GM11168 (cell line): ENCODE data around the gene NTRK2.

Source experiments
- in situ Hi-C: fragments of 300-500 bp; cut with MboI; formaldehyde crosslinking; loops from one replicate; pipeline ENCODE4 v1.12.0; 2022; ENCODE audit warnings: low sequenced_read_pairs; ENCODE audit not compliant: unreplicated experiment

Gene NTRK2

GRCh38 chr9:84950879-84951811 lies 281.6 kb downstream of the NTRK2 start:
- in situ Hi-C loops: loop anchor here (25.0 kb wide), 2 partner anchors 264 to 539 kb away; no protein-coding TSS in a partner anchor

DNA sequence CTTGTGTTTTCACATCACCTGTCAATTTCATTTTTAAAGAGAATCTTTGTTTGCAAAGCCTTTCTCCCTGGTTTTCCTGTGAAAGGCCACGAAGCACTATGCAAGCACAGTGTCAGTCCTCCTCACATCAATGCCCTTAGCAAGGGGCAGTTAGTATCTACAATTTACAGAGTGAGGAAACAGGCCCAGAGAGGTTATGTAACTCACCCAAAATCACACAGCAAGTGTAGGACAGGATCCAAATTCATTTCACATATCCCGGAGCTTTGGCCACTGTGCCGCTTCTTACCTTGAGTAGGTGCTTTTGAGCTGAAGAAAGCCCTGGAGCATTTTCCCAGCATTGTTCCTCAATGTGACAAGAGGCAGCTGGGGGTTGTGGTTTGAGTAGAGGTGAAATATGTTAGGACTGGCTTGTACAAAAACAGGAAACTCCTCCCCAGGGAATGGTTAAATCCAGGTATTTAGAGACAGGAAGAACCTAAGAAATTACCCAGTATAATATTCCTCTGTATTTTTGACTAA lies 283.8 kb downstream of the NTRK2 start:
- in situ Hi-C loops: loop anchor here (25.0 kb wide), 2 partner anchors 266 to 541 kb away; no protein-coding TSS in a partner anchor

GRCh38 chr9:84953797-84954705 lies 284.5 kb downstream of the NTRK2 start:
- in situ Hi-C loops: loop anchor here (25.0 kb wide), 2 partner anchors 267 to 542 kb away; no protein-coding TSS in a partner anchor

GRCh38 chr9:84955155-84955554 lies 285.6 kb downstream of the NTRK2 start:
- in situ Hi-C loops: loop anchor here (25.0 kb wide), 2 partner anchors 268 to 543 kb away; no protein-coding TSS in a partner anchor

GRCh38 chr9:84955971-84956370 lies 286.4 kb downstream of the NTRK2 start:
- in situ Hi-C loops: loop anchor here (25.0 kb wide), 2 partner anchors 269 to 544 kb away; no protein-coding TSS in a partner anchor

- in situ Hi-C loops: loop anchor here (25.0 kb wide), 2 partner anchors 272 to 547 kb away; no protein-coding TSS in a partner anchor
Measured at GRCh38 chr9:84959339-84959738, 289.8 kb downstream of the NTRK2 start.

DNA sequence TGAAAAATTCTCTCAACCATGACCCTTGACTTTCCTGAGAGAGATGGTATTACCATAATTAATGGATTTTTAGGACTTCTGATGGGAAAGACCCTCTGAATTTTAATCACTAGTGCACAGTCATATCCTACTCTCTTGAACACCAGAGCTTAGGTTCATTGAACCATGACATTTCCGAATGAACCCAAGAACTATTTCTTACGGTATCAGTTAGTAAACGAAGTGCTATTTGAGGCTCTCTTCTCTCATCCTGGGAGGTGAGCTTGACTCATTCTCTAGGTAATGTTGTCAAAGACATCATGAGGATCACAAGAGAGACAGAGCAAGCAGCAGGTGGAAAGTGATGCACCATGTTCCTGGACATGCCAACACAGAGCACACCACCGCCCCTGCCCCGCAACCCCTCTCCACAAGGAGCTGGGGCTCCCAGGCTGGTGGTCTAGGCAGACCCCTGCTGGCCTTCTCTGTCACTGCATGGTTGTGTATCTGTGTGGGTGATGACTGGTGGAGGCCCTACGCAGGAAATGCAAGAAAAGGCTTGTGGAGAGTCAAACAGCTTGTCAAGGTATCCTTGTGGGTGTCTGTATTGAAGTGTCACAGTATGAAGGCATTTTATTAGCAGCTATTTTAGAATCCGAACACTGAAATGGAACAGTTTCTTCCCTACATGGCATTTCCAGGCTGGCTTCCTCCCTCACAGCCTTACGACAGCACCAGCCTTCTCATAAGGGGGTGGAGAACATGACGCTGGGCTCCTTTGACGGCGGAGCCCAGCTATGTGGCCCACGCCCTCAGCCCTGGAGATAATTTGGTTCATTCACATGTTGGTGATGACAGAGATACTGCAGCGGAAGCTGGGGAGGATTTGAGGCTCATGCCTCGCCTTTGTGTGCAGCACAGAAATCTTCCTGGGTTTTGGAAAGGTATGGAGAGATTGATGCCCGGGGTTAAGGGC lies 297.6 kb downstream of the NTRK2 start:
- in situ Hi-C loops: loop anchor here (25.0 kb wide), 2 partner anchors 280 to 555 kb away; no protein-coding TSS in a partner anchor

DNA sequence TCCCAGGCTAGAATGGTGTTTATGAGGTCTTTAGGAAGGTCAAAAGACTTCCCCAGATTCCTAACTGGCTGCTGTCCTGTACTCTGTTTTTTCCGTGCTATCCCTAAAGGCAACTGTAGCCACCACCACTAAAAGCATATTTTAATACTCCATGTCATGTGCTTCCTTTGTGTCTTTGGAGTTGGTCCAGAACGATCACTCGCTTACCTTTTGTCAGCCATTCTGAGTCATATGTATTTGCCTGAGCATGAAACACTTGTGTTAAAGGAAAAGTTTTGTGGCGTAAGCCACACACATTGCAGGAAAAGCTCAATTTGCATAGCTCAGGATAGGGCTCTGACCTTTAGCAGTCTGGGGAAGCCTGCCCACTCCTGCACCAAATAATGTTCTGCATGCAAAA lies 299.6 kb downstream of the NTRK2 start:
- in situ Hi-C loops: loop anchor here (25.0 kb wide), 2 partner anchors 282 to 557 kb away; no protein-coding TSS in a partner anchor

GRCh38 chr9:84969736-84970135 lies 300.2 kb downstream of the NTRK2 start:
- in situ Hi-C loops: loop anchor here (25.0 kb wide), 2 partner anchors 282 to 557 kb away; no protein-coding TSS in a partner anchor

DNA sequence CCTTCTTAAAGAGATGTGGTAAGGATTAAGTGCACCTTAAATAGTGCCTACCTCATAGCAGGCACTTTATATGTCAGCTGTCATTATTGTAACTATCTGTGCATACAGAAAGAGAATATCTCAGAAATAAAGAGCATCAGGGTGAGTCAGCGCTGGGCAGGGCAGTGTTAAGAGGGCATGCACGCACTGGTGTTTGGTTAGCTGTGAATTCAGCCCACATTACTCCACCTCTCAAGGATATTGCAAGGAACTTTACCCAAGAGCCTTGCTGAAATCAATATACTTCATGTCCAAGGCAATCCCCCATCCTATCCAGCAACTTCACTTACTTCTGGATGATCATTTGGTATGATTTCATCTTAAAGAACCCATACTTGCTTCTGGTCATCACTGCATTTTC lies 300.9 kb downstream of the NTRK2 start:
- in situ Hi-C loops: loop anchor here (25.0 kb wide), 2 partner anchors 283 to 558 kb away; no protein-coding TSS in a partner anchor

DNA sequence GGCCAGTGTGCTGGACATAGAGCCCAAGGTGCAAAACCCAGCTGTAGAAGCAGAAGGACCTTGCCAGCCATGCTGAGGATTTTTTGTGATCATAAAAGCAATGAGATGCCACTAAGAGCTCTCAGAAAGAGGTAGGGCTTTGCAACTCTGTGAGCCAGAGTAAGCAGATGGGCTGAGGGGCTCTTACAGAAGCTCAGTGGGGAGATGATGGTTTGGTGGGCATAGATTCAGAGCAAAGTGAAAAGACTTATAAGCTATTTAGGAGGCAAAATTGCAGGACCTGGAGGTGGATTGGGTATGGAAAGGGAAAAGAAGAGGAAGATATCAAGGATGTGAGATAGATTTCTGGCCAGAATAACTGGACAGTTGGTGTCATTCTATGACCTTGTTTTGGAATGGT lies 302.0 kb downstream of the NTRK2 start:
- in situ Hi-C loops: loop anchor here (25.0 kb wide), 2 partner anchors 284 to 559 kb away; no protein-coding TSS in a partner anchor

DNA sequence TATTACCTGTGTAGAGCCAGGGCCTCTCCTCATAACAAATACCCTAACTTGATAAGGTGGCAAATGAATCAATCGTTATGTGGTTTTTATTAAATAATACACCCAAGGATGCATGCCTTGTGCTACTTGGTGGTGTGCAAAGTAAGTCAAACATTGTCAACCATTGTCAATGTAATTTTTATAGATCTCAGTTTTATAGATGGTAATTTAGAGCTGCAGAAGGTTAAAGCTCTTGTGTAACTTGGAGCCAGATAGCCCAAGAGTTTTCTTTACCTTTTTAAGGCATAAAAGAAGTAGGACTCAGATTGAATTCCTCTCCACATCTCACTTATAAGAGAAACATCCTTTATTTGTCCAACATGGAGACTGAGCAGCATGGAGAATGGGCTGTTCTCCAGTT lies 304.7 kb downstream of the NTRK2 start:
- in situ Hi-C loops: loop anchor here (25.0 kb wide), 2 partner anchors 287 to 562 kb away; no protein-coding TSS in a partner anchor

DNA sequence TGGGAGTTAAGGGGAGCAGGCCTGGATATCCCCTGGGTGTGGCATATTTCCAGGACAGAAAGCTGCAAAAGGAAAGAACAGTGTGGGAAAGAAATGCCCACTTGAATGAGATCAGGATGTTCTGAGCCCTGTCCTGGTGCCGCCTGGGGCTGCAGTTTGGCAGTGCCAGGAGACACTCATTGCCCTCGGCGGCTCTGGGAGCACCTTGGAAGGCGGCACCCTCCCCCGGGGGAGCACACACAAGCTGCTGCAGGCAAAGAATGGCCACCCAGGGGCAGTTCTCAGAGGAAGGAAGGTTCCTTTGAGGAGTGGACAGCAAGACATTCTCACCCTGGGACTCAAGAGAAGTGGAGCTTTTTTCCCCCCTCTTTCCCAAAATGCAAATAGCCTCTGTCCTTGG lies 305.3 kb downstream of the NTRK2 start:
- in situ Hi-C loops: loop anchor here (25.0 kb wide), 2 partner anchors 288 to 563 kb away; no protein-coding TSS in a partner anchor

- in situ Hi-C loops: no loop called here
Measured at GRCh38 chr9:84975926-84976325, 306.4 kb downstream of the NTRK2 start.

DNA sequence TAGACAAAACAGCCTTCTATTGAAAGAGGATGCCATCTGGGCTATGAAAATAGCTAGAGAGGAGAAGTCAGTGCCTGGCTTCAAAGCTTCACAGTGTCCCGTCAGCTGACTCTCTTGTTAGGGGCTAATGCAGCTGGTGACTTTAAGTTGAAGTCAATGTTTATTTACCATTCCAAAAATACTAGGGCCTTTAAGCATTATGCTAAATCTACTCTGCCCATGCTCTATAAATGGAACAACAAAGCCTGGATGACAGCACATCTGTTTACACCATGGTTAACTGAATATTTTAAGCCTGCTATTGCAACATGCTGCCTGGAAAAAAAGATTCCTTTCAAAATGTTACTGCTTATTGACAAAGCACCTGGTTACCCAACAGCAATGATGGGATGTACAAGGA lies 309.1 kb downstream of the NTRK2 start:
- in situ Hi-C loops: no loop called here

GRCh38 chr9:84983749-84984148 lies 314.2 kb downstream of the NTRK2 start:
- in situ Hi-C loops: no loop called here

DNA sequence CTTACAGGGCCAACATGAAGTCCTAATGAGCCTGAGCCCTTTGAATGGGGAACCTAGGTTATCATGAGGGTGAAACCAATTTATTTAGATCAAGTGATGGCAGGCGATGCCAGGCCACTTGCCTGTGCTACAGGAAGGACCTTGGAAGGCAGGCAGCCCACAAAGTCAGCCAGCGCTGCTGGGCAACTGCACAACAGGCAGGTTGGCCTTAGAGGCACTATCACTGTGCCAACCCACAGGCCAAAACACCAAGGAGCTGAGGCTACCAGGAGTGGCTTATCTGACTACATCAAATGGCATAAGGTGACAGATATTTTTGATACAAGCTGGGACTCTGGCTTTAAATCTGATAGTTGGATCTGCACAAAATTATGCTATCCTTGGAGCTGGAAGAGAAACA lies 319.1 kb downstream of the NTRK2 start:
- in situ Hi-C loops: no loop called here

GRCh38 chr9:84990416-84990815 lies 320.9 kb downstream of the NTRK2 start:
- in situ Hi-C loops: no loop called here
